Coronary artery (tissue), 2 donors: ENCODE data around the gene ICAM1.
A peak's percentile ranks its signal among the peaks of the same experiment; 100 is the strongest.

Source experiments
- DNase-seq: peaks from one replicate; pipeline ENCODE4 v3.0.0-alpha.2; 2017; ENCODE audit warnings: low spot score
- H3K27ac ChIP-seq, 2 donors: fragments of 200-600 bp; sonication (generic); one replicate each; pipeline ENCODE4 v1.5.1; 2016 to 2019
- H3K4me3 ChIP-seq: fragments of 200-600 bp; sonication (generic); 2 replicates; pipeline ENCODE4 v1.5.1; 2016; ENCODE audit warnings: mild to moderate bottlenecking, moderate library complexity
- TF ChIP-seq, protein P1 (sequence below): fragments of 200-600 bp; sonication (generic); IDR thresholded peaks from one replicate; pipeline ENCODE4 v1.5.1; 2019; ENCODE audit warnings: antibody characterized with exemption

ICAM1 gene

DNA sequence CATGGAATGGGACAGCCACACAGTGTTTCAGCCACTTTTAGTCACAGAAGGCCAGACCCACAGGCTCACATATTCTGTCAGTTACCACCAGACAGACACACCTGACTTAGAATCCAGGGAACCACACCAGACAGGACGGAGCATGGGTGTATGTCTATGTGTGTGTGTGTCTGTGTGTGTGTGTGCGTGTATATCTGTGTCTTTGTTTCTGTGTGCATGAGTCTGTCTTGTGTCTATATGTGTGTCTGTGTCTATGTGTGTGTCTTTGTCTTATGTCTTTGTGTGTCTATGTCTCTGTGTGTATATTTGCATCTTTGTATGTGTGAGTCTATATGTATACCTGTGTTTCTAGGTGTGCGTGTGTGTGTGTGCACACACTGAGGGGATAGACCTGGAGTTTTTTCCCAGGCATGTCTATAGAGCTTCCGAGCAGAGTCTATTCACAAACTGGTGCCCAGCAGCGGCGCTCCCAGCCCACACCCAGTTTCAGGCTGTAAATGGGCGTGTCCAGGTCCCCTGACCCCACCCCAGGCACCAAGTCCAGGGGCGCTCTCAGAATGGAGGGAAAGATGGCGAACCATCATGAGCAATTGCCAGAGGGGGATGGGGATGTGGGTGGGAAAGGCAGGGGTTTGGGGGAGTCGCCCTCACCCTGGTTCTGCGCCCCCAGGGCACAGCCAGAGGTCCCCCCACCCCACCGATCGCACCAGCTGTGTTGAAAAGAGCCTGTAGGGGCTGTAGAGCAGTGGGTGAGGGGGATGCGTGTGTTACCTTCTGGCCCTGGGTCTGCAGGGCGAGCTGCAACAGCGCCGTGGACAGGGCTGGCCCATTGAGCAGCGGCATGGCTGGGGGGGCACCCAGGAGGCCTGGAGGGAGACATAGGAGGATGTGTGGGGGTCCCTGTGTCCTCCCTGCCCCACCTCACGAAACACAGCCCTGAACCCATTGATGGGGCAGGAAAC is 51.2 kb downstream of the ICAM1 start:
- TF ChIP-seq, protein P1, sequence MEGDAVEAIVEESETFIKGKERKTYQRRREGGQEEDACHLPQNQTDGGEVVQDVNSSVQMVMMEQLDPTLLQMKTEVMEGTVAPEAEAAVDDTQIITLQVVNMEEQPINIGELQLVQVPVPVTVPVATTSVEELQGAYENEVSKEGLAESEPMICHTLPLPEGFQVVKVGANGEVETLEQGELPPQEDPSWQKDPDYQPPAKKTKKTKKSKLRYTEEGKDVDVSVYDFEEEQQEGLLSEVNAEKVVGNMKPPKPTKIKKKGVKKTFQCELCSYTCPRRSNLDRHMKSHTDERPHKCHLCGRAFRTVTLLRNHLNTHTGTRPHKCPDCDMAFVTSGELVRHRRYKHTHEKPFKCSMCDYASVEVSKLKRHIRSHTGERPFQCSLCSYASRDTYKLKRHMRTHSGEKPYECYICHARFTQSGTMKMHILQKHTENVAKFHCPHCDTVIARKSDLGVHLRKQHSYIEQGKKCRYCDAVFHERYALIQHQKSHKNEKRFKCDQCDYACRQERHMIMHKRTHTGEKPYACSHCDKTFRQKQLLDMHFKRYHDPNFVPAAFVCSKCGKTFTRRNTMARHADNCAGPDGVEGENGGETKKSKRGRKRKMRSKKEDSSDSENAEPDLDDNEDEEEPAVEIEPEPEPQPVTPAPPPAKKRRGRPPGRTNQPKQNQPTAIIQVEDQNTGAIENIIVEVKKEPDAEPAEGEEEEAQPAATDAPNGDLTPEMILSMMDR = no peak
- Histone ChIP-seq H3K27ac (no peak overlapping the region), H3K4me3 (no peak overlapping the region)
- DNase-seq = no peak

DNA sequence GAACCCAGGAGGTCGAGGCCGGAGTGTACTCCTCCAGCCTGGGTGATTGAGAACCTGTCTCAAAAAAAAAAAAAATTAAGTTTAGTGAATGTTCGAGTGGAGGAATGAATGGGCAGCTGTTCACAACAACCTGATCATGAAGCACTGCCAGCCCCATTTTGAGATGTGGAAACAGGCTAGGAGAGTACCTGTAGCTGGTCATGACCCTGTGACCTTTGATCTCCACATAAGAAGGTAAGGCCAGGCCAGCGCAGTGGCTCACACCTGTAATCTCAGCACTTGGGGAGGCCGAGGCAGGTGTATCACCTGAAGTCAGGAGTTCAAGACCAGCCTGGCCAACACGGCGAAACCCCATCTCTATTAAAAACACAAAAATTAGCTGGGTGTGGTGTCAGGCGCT is 54.8 kb downstream of the ICAM1 start:
- no peak overlapping the region for H3K27ac ChIP-seq
- H3K4me3 ChIP-seq = no peak overlapping the region
- no peak for DNase-seq
- TF ChIP-seq, protein P1 = no peak

DNA sequence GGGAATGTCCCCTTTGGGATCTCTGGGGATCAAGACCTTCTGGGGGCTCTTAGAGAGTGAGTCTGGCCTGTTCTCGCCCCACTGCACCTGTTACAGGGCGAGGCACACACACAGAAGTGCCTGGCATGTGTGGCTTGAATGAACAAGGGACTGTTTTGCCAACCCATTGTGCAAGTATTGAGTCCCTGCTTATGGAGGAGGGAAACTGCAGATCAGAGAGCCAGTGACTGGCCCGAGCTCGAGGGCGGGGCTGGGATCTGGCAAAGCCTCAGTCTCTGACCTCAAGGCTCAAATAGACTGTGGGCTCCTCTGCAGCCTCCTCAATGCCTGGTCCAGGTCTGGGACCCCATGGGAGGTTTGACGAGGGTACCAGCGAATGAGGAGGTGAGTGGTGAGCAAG is 56.9 kb downstream of the ICAM1 start:
- no peak for DNase-seq
- TF ChIP-seq, protein P1 = no peak
- no peak overlapping the region for H3K27ac ChIP-seq
- no peak overlapping the region for H3K4me3 ChIP-seq

DNA sequence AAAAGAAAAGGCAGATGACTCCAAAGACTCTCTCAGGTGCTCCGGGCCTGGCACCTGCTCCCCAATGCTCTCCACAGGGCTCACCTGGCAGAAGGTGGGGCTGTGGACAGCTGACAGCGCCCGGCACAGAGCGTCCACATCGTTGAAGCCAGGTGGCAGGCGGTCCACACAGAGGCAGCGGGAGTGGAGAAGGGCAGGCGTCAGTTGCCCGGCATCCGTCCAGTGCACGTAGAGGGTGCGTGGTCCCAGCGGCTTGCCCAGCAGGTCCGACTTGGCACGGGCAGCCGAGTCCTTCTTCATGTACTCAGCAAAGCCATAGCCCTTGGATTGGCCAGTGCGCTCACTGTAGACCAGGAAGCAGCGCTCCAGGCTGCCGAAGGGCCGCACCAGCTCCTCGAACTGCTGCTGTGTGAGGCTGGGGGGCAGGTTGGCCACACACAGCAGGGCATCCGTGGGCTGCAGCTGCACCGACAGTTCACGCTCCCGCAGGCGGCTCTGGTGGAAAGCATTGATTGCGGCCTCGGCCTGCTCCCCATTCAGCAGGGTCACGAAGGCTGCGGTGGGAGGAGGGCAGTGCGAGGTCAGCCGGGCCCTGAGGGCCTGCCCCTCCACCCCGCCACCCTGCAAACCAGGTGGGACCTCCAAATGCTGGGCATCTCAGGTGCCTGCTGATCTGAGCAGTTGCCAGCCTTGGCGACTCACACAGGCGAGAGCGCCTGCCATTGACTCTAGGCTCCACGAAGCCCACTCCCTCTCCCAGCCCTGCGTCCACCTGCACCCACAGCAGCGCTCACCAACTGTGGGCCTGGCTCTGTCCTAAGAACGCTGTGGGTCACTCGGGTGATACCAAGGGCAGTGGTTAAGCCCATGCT is 57.9 kb downstream of the ICAM1 start:
- no peak overlapping the region for H3K27ac ChIP-seq
- no peak for DNase-seq
- TF ChIP-seq, protein P1 = no peak
- H3K4me3 ChIP-seq = no peak overlapping the region

DNA sequence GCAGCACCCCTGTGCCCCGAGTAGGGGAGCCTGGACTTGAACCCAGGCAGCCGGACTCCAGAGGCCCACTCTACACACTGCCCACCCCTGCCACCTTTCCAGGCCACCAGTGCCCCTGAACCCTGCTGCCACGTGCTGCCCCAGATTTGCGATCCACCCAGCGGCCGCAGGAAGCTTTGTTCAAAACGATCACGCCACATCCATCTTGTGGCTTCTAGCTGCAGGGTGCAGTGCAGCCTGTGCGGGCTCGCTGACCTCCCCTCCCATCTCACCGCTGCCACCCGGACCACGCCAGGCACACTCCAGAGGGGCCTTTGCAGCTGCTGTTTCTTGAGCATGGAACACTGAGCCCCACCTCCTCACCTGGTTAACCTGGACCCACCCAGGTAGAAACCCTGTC is 58.6 kb downstream of the ICAM1 start:
- no peak overlapping the region for H3K27ac ChIP-seq
- H3K4me3 ChIP-seq = no peak overlapping the region
- TF ChIP-seq, protein P1 = no peak
- no peak for DNase-seq

DNA sequence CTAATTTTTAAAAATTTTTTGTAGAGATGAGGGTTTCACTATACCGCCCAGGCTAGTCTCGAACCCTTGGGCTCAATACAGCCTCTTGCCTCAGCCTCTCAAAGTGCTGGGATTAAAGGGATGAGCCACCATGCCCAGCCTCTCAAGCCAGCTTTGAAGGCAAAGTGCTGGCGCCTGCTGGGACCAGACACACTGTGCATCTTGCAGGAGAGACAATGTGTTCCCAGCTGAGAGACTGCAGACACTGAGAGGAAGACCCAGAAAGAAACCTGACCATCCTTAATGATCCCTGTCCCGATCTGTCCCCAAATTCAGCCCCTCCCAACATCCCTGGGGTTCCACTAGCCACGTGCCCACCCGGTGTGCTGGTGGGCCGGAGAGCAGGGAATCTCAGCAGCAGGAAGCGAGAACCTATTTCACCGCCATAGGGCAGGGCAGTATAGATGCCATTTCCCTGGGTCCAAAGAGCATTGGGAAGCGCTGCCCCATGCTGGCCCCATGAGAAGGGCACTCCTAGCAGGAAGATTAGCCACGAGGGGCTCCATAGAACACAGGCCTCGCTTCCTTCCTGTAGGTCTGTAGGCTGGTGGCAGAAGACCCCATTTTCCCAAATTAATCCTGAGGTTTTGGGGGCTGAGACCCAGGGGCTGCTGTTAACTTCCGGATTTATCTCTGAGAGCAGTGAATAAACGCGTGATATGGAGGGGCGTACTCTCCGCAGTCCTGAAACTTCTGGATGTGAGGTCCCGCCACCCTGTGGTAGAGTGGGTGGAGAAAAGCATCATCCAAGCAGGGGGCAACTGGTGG is 61.4 kb downstream of the ICAM1 start:
- no peak for DNase-seq
- Histone ChIP-seq H3K27ac (peak overlapping the region; percentile 84 to 95), H3K4me3 (peak overlapping the region; percentile 86)
- TF ChIP-seq, protein P1 = no peak
